ENCODE data around the gene DR1. TPM values are rescaled to one million over a fixed set of nuclear protein-coding genes. Genes with fewer than 3 reads are reported as not detected.

Gene DR1
- total and polyA plus RNA-seq, 9 donors = 14.0 to 47.3 (median 31.8) TPM

DNA sequence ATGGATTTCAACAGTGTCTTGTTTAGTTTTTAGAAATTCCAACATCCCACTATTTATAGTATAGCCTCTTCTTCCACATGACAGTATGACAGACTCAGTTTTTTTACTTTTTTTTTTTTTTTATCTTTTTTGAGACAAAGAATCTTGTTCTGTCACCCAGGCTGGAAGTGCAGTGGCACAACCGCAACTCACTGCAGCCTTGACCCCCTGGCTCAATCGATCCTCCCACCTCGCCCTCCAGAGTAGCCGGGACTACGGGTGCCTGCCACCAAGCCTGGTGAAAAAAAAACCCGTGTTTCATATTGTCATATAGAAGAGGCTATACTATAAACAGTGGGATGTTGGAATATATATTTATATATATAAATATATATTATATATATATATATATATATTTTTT lies 1.2 kb upstream of the DR1 start:
- Histone ChIP-seq H3K27me3 (no peaks in the 10 kb centered on the region), H3K27ac (no peak overlapping the region), H3K4me3 (no peak overlapping the region), H3K9me3 (no peaks in the 10 kb centered on the region), H3K4me1 (ENCODE audit: insufficient read depth) (no peaks in the 10 kb centered on the region), H3K36me3 (no peaks in the 10 kb centered on the region)
- TF ChIP-seq EP300 (IDR thresholded peaks at IDR 0.05) (no peak), POLR2A (IDR thresholded peaks at IDR 0.05) (no peak)
- TF ChIP-seq, protein P1, sequence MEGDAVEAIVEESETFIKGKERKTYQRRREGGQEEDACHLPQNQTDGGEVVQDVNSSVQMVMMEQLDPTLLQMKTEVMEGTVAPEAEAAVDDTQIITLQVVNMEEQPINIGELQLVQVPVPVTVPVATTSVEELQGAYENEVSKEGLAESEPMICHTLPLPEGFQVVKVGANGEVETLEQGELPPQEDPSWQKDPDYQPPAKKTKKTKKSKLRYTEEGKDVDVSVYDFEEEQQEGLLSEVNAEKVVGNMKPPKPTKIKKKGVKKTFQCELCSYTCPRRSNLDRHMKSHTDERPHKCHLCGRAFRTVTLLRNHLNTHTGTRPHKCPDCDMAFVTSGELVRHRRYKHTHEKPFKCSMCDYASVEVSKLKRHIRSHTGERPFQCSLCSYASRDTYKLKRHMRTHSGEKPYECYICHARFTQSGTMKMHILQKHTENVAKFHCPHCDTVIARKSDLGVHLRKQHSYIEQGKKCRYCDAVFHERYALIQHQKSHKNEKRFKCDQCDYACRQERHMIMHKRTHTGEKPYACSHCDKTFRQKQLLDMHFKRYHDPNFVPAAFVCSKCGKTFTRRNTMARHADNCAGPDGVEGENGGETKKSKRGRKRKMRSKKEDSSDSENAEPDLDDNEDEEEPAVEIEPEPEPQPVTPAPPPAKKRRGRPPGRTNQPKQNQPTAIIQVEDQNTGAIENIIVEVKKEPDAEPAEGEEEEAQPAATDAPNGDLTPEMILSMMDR (IDR thresholded peaks at IDR 0.05) = no peak
- WGBS, 3 donors = 77 to 84% (median 79%) methylated on average over 6 of the region's 6 CpGs
- peak in 1 of 5 donors; percentile 22 for DNase-seq
- intact Hi-C loops (cut with DNase I) = no loop called here

GRCh38 chr1:93344886-93345632 lies 648 bp upstream of the DR1 start:
- Histone ChIP-seq H3K36me3 (no peaks in the 10 kb centered on the region), H3K27ac (peak overlapping the region in 1 of 2 donors; percentile 72), H3K9me3 (no peaks in the 10 kb centered on the region), H3K4me3 (peak overlapping the region; percentile 91), H3K27me3 (no peaks in the 10 kb centered on the region), H3K4me1 (ENCODE audit: insufficient read depth) (no peaks in the 10 kb centered on the region)
- TF ChIP-seq, protein P1 (IDR thresholded peaks at IDR 0.05) = no peak
- TF ChIP-seq EP300 (IDR thresholded peaks at IDR 0.05) (no peak), POLR2A (IDR thresholded peaks at IDR 0.05) (no peak)
- no peak for DNase-seq
- intact Hi-C loops (cut with DNase I) = no loop called here
- 14 to 16% (median 14%) methylated on average over 12 of the region's 12 CpGs for WGBS, 3 donors

DNA sequence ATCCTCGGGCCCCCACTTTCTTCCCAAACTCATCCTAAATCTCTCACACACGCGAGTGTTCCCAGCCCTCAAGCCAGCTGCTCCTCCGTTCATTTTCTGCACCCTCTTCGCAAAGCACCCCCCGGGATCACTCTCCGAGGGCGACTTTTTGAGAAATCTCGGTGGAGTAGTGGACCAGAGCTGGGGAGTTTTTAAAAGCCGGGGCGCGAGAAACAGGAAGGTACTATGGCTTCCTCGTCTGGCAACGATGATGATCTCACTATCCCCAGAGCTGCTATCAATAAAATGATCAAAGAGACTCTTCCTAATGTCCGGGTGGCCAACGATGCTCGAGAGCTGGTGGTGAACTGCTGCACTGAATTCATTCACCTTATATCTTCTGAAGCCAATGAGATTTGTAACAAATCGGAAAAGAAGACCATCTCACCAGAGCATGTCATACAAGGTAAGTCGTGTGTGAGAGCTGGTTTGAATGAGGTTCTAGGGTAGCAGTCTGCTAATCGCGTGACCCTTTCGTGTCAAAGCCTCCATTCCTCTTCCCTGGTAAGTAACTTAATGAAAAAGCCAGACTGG lies 800 bp downstream of the DR1 start:
- intact Hi-C loops (cut with DNase I) = no loop called here
- H3K4me1 ChIP-seq (ENCODE audit: insufficient read depth) = no peaks in the 10 kb centered on the region
- DNase-seq = peak in 1 of 5 donors; percentile 16
- TF ChIP-seq POLR2A (IDR thresholded peaks at IDR 0.05) = no peak
- no peak for TF ChIP-seq EP300 (IDR thresholded peaks at IDR 0.05)
- TF ChIP-seq, protein P1 (IDR thresholded peaks at IDR 0.05) = no peak
- H3K36me3 ChIP-seq = no peaks in the 10 kb centered on the region
- H3K27me3 ChIP-seq = no peaks in the 10 kb centered on the region
- H3K9me3 ChIP-seq = no peaks in the 10 kb centered on the region
- WGBS, 3 donors = 0 to 1% (median 1%) methylated on average over 22 of the region's 22 CpGs
- H3K4me3 ChIP-seq = peak overlapping the region; percentile 91
- peak overlapping the region; percentile 67 to 72 for H3K27ac ChIP-seq

DNA sequence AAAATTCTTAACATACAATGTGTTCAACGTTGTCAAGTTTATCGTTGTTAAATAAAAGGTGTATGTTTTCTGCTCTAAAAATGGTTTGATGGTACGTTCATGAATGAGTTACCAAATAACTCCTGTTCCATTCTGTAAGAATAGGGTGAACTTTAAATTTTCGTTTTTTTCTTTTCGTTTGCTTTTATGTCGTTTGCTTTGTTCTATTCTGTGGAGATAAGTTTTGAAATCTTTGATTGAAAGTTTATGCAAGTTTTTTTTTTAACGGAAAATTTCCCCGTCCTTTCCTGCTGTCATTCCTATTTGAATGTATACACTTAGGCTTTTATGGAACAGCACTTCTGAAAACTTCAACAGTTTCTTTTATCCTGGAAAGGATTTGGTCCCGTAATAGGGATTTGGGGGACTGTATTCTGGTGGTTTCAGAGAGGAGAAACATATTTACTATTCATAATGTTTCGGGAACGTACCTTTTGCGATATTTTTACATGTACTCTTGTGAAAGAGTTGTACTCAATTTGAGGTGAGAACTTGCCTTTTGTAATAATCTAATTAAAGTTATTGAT lies 1.7 kb downstream of the DR1 start:
- Histone ChIP-seq H3K27ac (no peak overlapping the region), H3K36me3 (no peaks in the 10 kb centered on the region), H3K9me3 (no peaks in the 10 kb centered on the region), H3K4me1 (ENCODE audit: insufficient read depth) (no peaks in the 10 kb centered on the region), H3K27me3 (no peaks in the 10 kb centered on the region), H3K4me3 (peak overlapping the region; percentile 91)
- TF ChIP-seq, protein P1 (IDR thresholded peaks at IDR 0.05) = no peak
- TF ChIP-seq POLR2A (IDR thresholded peaks at IDR 0.05) (no peak), EP300 (IDR thresholded peaks at IDR 0.05) (no peak)
- intact Hi-C loops (cut with DNase I) = no loop called here
- no peak for DNase-seq
- WGBS, 3 donors = 4 to 6% (median 5%) methylated on average over 12 of the region's 12 CpGs

All from ovary (tissue), 9 donors.